Activated T-helper 2 cell treated with anti-CD3 and anti-CD28 coated beads, Interferon-gamma antibody, Interleukin-2, Interleukin-4, amounts not matched to agents 10 μg/mL and 5 μg/mL and 100 μg/mL, durations not matched to agents 14 hours and 24 hours and 36 hours (primary cell): ENCODE data around the gene STK25. TPM values are rescaled to one million over a fixed set of nuclear protein-coding genes. Genes with fewer than 3 reads are reported as not detected.
A peak's percentile ranks its signal among the peaks of the same experiment; 100 is the strongest.

ENCODE experiments used
- DNase-seq: peaks from one replicate; pipeline ENCODE4 v3.0.0; 2021; ENCODE audit warnings: low spot score
- H3K27ac Mint-ChIP-seq: one replicate; pipeline ENCODE4 v1.8.0; 2021; ENCODE audit warnings: mixed read lengths
- H3K27me3 Mint-ChIP-seq: one replicate; pipeline ENCODE4 v1.8.0; 2021; ENCODE audit warnings: low read depth, mixed read lengths
- H3K36me3 Mint-ChIP-seq: one replicate; pipeline ENCODE4 v1.8.0; 2021; ENCODE audit warnings: low read depth, mixed read lengths
- H3K4me1 Mint-ChIP-seq: one replicate; pipeline ENCODE4 v1.8.0; 2021; ENCODE audit warnings: low read depth, mixed read lengths
- H3K4me3 Mint-ChIP-seq: one replicate; pipeline ENCODE4 v1.8.0; 2021; ENCODE audit warnings: low read depth, mild to moderate bottlenecking, moderate library complexity, mixed read lengths
- H3K9me3 Mint-ChIP-seq: one replicate; pipeline ENCODE4 v1.8.0; 2021; ENCODE audit warnings: mixed read lengths
- intact Hi-C: fragments of 100-400 bp; cut with micrococcal nuclease; formaldehyde crosslinking; loops from one replicate; pipeline ENCODE4 v1.15.1; 2023
- total RNA-seq: library from RNA; stranded (reverse); gene quantifications from 2 replicates; pipeline ENCODE4 v1.2.3, GENCODE V29; 2022

The STK25 gene
- total RNA-seq, 1 donor from 2014 or later, result 116 TPM

DNA sequence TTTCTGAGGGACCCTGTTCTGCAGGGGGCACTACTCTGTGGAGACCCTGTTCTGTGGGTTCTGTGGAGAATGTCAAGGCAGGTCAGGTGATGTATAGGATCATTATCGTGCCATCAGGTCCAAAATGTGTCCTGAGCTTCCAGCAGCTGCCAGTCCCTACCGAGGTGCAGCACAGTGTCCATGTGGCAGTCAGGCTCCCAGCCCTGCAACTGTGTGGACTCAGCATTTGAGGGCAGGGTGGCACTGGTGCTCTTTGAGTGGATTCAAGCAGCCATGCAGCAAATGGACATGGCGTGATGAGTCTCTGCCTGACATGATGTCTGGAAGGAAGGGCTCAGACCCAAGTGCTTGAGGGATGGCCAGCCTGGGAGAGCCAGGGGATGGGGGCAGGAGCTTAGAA, 35.0 kb downstream of the STK25 start:
- H3K27me3 Mint-ChIP-seq, result peaks cover 23% of the 10 kb centered on the region
- H3K9me3 Mint-ChIP-seq, result no peaks in the 10 kb centered on the region
- no peak overlapping the region for H3K27ac Mint-ChIP-seq
- H3K4me3 Mint-ChIP-seq, result no peak overlapping the region
- H3K36me3 Mint-ChIP-seq, result no peaks in the 10 kb centered on the region
- intact Hi-C loops, result no loop called here
- DNase-seq, result no peak
- H3K4me1 Mint-ChIP-seq, result peaks cover 8% of the 10 kb centered on the region

DNA sequence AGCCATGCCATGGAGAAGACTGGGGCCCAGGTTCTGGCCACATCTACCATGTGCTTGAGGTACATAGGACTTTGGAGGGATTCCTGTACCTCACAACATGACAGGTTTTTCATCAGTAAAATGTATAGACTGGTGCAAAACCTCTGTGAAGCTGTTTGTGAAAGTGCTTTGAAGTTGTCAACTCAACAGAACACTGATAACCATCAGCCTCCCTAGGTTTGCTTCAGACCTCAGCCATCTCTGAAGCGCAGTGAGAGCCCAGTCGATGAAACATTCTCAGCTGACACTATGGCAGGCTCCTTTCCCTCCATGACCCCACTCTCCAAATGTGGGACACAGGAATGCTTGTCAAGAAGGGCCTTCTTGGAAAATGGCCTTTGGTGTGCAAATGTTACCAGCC, 38.6 kb downstream of the STK25 start:
- peak; percentile 14 for DNase-seq
- Mint-ChIP-seq H3K36me3 (no peaks in the 10 kb centered on the region), H3K27ac (no peak overlapping the region), H3K4me1 (peaks cover 8% of the 10 kb centered on the region), H3K27me3 (peaks cover 23% of the 10 kb centered on the region), H3K4me3 (no peak overlapping the region), H3K9me3 (no peaks in the 10 kb centered on the region)
- intact Hi-C loops, result no loop called here

DNA sequence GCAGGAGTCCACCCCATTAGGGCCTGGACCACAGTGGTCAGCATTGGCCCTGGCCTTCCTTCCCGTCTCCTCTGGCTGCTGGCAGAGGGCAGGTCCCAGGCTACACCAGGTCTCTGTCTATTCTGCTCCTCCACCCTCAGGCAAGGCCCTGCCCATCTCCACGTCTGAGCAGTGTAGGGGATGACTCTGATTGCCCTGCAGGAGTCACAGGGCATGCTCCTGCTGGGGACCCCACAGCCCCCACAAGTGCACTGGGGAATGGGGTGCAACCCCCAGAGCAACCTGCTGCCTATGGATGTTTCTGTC, 40.0 kb downstream of the STK25 start:
- intact Hi-C loops, result no loop called here
- H3K4me3 Mint-ChIP-seq, result no peak overlapping the region
- no peak overlapping the region for H3K27ac Mint-ChIP-seq
- no peaks in the 10 kb centered on the region for H3K9me3 Mint-ChIP-seq
- H3K36me3 Mint-ChIP-seq, result no peaks in the 10 kb centered on the region
- H3K27me3 Mint-ChIP-seq, result peaks cover 22% of the 10 kb centered on the region
- DNase-seq, result no peak
- peaks cover 8% of the 10 kb centered on the region for H3K4me1 Mint-ChIP-seq

DNA sequence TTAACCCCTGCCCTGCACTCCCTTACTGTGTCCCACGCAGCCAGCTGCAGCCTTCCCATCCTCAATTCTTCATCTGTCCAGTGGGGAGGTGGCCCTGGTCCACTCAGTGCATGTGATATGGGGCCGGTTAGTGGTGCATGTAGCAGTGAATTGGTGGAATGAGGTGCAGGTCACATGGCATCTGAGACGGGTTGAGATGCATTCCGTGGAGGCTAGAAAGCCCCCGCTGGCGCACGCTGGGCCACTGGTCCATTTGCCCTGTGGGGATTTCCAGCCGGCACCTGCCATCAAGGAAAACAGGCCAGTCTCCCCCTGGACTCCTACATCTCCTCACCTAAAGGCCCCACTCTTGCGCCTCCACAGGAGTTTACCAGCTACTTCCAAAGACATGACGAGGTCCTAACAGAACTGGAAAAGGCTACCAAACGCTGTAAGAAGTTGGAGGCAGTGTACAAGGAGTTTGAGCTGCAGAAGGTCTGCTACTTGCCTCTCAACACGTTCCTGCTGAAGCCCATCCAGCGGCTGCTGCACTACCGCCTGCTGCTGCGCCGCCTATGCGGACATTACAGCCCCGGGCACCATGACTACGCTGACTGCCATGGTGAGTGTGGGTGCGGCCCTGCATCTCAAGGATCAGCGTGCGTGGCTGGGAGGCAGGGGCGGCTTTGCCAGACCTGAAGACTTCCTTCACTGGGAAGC, 40.5 kb downstream of the STK25 start:
- Mint-ChIP-seq H3K27ac (no peak overlapping the region), H3K9me3 (no peaks in the 10 kb centered on the region), H3K36me3 (no peaks in the 10 kb centered on the region)

DNA sequence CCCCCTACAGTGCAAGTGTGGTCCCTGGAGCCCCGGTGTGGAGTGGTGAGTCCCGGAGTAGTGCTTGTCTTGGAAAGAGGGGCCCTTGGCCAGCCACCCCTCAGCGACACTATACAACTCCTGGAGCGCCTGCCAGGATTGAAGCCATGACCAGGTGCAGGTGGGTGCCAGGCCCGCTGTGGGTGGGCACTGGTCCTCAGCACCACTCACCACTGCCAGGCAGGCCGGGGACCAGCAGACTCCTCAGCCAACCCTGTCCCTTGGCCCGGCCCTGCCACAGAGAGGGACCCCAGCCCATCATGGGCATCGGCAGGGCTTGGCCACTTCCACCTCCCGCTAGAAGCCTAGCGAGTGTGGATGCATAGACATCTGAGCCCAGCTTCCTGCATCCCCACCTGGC, 42.2 kb downstream of the STK25 start:
- no peak overlapping the region for H3K4me3 Mint-ChIP-seq
- DNase-seq, result no peak
- intact Hi-C loops, result no loop called here
- no peak overlapping the region for H3K27ac Mint-ChIP-seq
- no peaks in the 10 kb centered on the region for H3K9me3 Mint-ChIP-seq
- H3K27me3 Mint-ChIP-seq, result peaks cover 4% of the 10 kb centered on the region
- H3K4me1 Mint-ChIP-seq, result peaks cover 8% of the 10 kb centered on the region
- no peaks in the 10 kb centered on the region for H3K36me3 Mint-ChIP-seq

More for the DNA sequence above, 40.5 kb downstream of the STK25 start:
- no peak overlapping the region for H3K4me3 Mint-ChIP-seq
- H3K27me3 Mint-ChIP-seq, result peaks cover 17% of the 10 kb centered on the region
- intact Hi-C loops, result no loop called here
- no peak for DNase-seq
- H3K4me1 Mint-ChIP-seq, result peaks cover 8% of the 10 kb centered on the region

DNA sequence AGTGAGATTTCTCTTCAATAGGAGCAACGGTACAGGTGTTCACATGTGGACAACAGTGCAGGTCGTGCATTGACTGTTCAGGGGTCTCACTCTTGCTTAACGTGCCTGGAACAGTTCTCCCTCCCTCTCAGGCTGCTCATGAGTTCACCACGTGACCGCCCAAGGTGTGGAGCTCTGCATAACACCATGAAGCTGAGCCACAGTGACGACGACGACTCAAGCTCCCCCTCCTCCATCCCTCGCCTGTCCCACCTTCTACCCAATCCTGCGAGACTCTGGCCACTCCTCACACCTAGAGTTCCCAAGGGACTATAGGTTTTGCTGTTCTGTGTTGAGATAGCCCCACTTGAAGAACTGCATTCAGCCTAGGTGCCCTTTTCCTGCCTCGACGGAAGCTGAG, 42.8 kb downstream of the STK25 start:
- Mint-ChIP-seq H3K27me3 (no peaks in the 10 kb centered on the region), H3K4me3 (no peak overlapping the region), H3K9me3 (no peaks in the 10 kb centered on the region), H3K27ac (no peak overlapping the region), H3K4me1 (peaks cover 8% of the 10 kb centered on the region), H3K36me3 (no peaks in the 10 kb centered on the region)
- DNase-seq, result no peak
- intact Hi-C loops, result no loop called here

DNA sequence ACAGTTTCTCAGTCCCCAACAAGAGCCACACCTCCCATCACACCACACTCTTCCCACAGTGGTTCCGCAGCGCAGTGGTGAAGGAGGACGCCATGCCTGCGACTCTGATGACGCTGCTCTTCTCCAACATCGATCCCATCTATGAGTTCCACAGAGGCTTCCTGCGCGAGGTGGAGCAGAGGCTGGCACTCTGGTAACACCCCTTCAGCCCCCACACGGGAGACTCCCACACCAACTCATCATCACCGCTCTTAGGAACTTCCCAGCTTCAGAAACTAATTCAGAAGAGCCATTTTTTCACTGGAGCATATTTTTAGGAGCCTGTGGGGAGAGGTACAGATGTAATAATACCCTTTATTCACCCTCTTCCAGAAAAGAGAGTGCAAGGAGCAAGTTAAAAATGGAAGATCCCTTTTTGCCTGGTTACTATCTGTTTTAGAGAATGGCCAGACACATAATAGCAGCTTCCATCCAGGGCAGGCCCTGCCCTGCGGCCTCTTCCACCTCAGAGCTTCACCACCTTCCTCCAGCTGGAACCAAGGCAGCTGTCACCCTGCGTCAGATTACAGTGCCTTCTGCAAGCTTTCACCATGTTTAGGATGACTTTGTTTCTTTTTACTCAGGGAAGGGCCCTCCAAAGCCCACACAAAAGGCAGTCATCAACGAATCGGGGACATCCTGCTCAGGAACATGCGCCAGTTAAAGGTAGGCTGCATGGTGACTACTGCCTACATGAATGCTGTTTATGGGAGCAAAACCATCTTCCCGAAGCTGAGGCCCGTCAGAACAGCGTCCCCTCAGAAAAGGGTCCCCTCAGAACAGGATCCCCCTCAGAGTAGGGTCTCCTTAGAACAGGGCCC, 44.9 kb downstream of the STK25 start:
- H3K27ac Mint-ChIP-seq, result no peak overlapping the region
- no peak for DNase-seq
- no peaks in the 10 kb centered on the region for H3K4me1 Mint-ChIP-seq
- H3K4me3 Mint-ChIP-seq, result no peak overlapping the region
- intact Hi-C loops, result no loop called here
- H3K27me3 Mint-ChIP-seq, result no peaks in the 10 kb centered on the region
- no peaks in the 10 kb centered on the region for H3K36me3 Mint-ChIP-seq
- H3K9me3 Mint-ChIP-seq, result no peaks in the 10 kb centered on the region

DNA sequence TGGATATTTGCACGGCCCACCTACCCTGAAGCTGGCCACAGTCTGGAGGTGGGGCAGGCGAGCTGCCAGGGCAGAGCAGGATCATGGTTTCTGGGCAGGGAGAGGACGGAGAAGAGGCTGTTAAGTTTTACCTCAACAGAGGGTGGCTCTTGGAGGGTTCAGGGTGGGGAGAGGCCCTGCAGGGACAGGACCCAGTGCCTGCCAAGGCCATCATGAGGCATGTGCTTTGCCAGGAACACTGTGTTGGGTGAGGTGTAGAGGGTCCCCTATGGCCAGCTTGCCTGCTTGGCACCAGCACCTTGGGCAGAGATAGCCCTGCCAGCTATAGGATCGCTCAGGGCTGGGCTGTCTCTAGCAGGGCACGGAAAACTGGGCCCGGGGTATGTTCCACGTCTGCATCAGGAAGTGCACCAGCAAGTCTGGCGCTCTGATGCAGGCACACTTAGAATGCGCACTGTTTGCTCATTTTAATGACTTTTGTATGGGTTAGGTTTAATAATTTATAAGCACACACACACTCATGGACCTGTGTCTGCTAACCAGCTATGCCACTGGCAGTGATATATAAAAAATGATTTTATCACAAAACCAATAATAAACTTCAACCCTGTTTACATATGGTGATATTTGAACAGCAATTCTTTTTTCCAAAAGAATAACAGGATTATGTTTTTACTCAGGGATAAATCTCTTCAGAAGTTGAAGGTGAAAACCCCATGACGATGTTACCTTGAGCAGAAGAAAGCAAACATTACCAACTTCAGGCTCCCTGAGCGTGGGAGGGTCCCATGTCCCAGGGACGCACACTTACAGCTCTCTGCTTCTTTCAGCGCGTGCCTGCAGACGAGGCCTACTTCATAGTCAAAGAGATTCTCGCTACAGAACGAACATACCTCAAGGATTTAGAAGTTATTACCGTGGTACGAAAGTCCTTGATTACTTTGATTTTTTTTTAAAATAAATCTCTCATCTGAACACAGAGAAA, 46.4 kb downstream of the STK25 start:
- Mint-ChIP-seq H3K9me3 (no peaks in the 10 kb centered on the region), H3K4me3 (no peak overlapping the region), H3K27me3 (no peaks in the 10 kb centered on the region), H3K36me3 (no peaks in the 10 kb centered on the region), H3K27ac (no peak overlapping the region), H3K4me1 (no peaks in the 10 kb centered on the region)
- intact Hi-C loops, result no loop called here
- no peak for DNase-seq

DNA sequence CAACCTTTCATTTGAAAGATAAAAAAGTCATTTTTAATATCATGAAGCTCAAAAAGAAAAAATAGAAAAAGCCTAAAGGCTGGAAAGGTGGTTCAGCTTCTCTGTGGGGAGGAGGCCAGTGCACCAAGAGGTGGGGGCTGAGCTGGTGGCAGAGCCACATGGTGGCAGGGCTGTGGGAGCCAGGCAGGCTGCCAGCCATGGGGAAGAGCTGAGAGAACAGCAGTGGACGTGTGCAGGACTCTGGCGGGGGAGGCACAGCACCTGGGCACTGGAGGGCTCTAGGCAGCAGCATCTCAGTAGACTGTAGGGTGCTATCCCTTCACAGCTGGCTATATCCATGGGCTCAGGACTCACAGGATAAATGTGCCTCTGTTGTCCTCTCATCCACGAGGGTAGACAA, 47.8 kb downstream of the STK25 start:
- H3K4me1 Mint-ChIP-seq, result no peaks in the 10 kb centered on the region
- no peaks in the 10 kb centered on the region for H3K27me3 Mint-ChIP-seq
- no peak for DNase-seq
- H3K9me3 Mint-ChIP-seq, result no peaks in the 10 kb centered on the region
- H3K27ac Mint-ChIP-seq, result no peak overlapping the region
- H3K36me3 Mint-ChIP-seq, result no peaks in the 10 kb centered on the region
- intact Hi-C loops, result no loop called here
- H3K4me3 Mint-ChIP-seq, result no peak overlapping the region

DNA sequence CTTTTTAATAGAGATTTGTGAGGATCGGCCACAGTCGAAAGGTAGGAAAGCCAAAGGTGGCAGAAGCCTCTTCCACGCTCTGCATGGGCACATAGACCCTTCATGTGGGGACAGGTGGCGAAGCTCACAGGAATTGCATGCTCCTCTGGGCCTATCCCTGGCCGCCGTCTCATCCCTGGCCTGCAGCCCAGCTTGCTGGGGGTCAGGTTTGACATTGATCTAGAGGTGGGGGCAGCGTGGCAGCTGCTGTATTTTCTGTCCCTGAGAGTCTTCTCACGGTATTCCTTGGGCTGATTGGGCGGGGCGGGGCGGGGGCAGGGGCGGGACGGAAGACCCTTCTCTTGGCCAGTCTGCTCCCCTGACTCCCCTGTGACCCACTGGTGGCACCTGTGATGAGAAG, 48.9 kb downstream of the STK25 start:
- Mint-ChIP-seq H3K27ac (no peak overlapping the region), H3K36me3 (no peaks in the 10 kb centered on the region), H3K9me3 (no peaks in the 10 kb centered on the region), H3K4me1 (no peaks in the 10 kb centered on the region), H3K4me3 (no peak overlapping the region), H3K27me3 (no peaks in the 10 kb centered on the region)
- intact Hi-C loops, result no loop called here
- DNase-seq, result no peak

DNA sequence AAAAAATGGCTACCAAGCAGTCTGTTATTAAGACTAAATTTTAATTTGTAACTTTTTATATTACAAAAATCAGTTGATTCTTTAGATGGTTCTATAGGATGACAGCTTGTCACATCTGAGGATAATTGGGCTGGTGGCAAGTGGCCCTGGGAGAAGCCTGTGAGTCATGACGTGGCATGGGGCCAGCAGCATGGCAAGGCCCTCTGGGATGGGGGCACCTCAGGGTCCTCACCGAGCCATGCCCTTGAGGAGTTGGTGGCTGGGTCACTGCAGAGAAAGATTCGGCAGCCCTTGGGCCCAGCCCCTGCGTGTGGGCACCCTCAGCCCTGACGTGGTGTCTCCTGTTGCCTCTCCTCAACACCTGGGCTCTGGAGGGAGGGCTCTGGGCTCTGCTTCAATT, 49.7 kb downstream of the STK25 start:
- H3K9me3 Mint-ChIP-seq, result no peaks in the 10 kb centered on the region
- no peak overlapping the region for H3K4me3 Mint-ChIP-seq
- no peaks in the 10 kb centered on the region for H3K36me3 Mint-ChIP-seq
- intact Hi-C loops, result no loop called here
- H3K4me1 Mint-ChIP-seq, result no peaks in the 10 kb centered on the region
- no peaks in the 10 kb centered on the region for H3K27me3 Mint-ChIP-seq
- no peak overlapping the region for H3K27ac Mint-ChIP-seq
- no peak for DNase-seq

DNA sequence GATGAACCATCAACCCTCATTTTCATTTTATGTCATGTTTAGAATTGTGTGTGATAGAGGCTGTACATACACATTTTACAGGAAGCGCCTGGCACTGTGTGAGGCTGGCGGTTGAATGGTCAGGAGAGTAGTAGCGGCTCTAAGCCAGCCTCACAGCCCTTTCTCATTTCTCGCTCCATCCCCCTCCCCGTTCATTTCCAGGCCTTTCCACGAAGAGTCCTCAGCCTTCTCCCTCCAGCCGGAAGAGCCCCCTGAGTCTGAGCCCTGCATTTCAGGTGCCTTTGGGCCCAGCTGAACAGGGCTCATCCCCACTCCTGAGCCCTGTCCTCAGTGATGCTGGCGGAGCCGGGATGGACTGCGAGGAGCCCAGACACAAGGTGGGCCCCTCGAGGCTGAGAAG, 51.8 kb downstream of the STK25 start:
- H3K9me3 Mint-ChIP-seq, result no peaks in the 10 kb centered on the region
- no peaks in the 10 kb centered on the region for H3K27me3 Mint-ChIP-seq
- no peak for DNase-seq
- intact Hi-C loops, result no loop called here
- no peaks in the 10 kb centered on the region for H3K4me1 Mint-ChIP-seq
- H3K27ac Mint-ChIP-seq, result no peak overlapping the region
- no peak overlapping the region for H3K4me3 Mint-ChIP-seq
- H3K36me3 Mint-ChIP-seq, result no peaks in the 10 kb centered on the region
